Gastrocnemius medialis (tissue), 4 donors: ENCODE results near the gene MC5R. TPM values are rescaled to one million over a fixed set of nuclear protein-coding genes. Genes with fewer than 3 reads are reported as not detected.

Experiments used
- ATAC-seq, 2 donors: fragments of 150-250 bp; one replicate each; pipeline ENCODE4 v1.9.1; 2016
- DNase-seq, 2 donors: peaks; one replicate each; pipeline ENCODE4 v3.0.0-alpha.2; 2019
- H3K27ac ChIP-seq, 4 donors: fragments of 200-600 bp; sonication (generic); 1 replicate in 1 of 4; 2 replicates in 3 of 4; pipeline ENCODE4 v1.5.1; 2016 to 2018; ENCODE audit warnings: mild to moderate bottlenecking in 2 of 4, moderate library complexity in 1 of 4
- H3K27me3 ChIP-seq, 3 donors: fragments of 200-600 bp; sonication (generic) in 2 of 3; 1 replicate in 1 of 3; 2 replicates in 2 of 3; pipeline versions ENCODE4 v1.5.1 to v1.6.0; 2016 to 2019; ENCODE audit warnings: mild to moderate bottlenecking in 1 of 3, moderate library complexity in 1 of 3
- H3K36me3 ChIP-seq, 2 donors: fragments of 200-600 bp; sonication (generic) in 1 of 2; one replicate each; pipeline ENCODE4 v1.5.1; 2017 to 2018
- H3K4me1 ChIP-seq, 2 donors: fragments of 200-600 bp; sonication (generic) in 1 of 2; one replicate each; pipeline ENCODE4 v1.5.1; 2016 to 2017; ENCODE audit warnings: mild to moderate bottlenecking in 2 of 2
- H3K4me3 ChIP-seq, 4 donors: fragments of 200-600 bp; sonication (generic) in 3 of 4; 1 replicate in 1 of 4; 2 replicates in 3 of 4; pipeline ENCODE4 v1.5.1; 2016 to 2019; ENCODE audit warnings: mild to moderate bottlenecking in 2 of 4
- H3K9me3 ChIP-seq, 3 donors: fragments of 200-600 bp; sonication (generic) in 2 of 3; 1 replicate in 1 of 3; 2 replicates in 2 of 3; pipeline ENCODE4 v1.5.1; 2016 to 2019
- POLR2A ChIP-seq, 2 donors: fragments of 450-650 bp; IDR thresholded peaks; one replicate each; pipeline ENCODE4 v1.6.1; 2017; ENCODE audit warnings: antibody characterized with exemption in 2 of 2, mild to moderate bottlenecking in 2 of 2, moderate library complexity in 2 of 2
- in situ Hi-C, 4 donors: fragments of 200-750 bp; cut with MboI; loops; one replicate each; pipeline versions ENCODE4 v1.15.0 to v1.8.0; 2017; ENCODE audit warnings: low sequenced_read_pairs in 4 of 4
- intact Hi-C: fragments of 100-400 bp; cut with DNase I; formaldehyde crosslinking; loops from one replicate; pipeline ENCODE4 v1.15.1; 2023; ENCODE audit warnings: low total_unique reads
- total RNA-seq, 4 donors: library from RNA; depleted of rRNA; stranded (reverse); fragments of >200 nt; gene quantifications; one replicate each; pipeline versions ENCODE4 v1.1.0 to v1.2.3, GENCODE V29; 2016
- TF ChIP-seq, protein P1 (sequence below), 5 experiments: fragments of 450-650 bp in 3 of 5; fragments of 200-600 bp in 2 of 5; sonication (generic) in 2 of 5; IDR thresholded peaks in 4 of 5; conservative IDR thresholded peaks in 1 of 5; 1 replicate in 4 of 5; 2 replicates in 1 of 5; pipeline ENCODE4 v1.5.1; 2016 to 2019; ENCODE audit warnings: antibody characterized with exemption in 5 of 5, mild to moderate bottlenecking in 3 of 5, moderate library complexity in 3 of 5

MC5R gene
- total RNA-seq, 4 donors from 2014 or later: not detected

DNA sequence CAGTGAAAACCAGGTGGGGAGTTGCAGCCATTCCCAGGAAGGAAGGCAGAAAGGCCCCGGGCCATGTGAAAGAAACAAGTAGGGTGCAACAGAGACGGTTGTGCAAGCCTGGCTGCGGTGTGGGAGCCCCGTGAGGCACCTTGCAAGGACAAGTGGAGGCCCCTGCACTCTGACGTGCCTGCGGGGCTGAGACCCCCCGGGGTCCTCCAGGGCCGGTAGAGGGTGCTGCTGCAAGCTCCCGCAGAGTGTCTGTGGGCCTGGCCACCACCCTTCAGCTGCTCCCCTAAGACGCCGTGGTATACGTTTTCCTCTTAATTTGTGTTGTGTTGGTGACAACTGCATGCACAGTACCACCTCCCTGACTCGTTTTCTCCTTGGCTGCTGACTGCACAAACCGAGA is 27.4 kb upstream of the MC5R start:
- Histone ChIP-seq H3K4me3 (no peak overlapping the region), H3K27ac (no peak overlapping the region), H3K4me1 (no peaks in the 10 kb centered on the region), H3K27me3 (peaks cover 0 to 3% (median 0%) of the 10 kb centered on the region in 3 donors), H3K9me3 (no peaks in the 10 kb centered on the region), H3K36me3 (no peaks in the 10 kb centered on the region)
- intact Hi-C loops: no loop called here
- TF ChIP-seq POLR2A (IDR thresholded peaks at IDR 0.05): no peak
- TF ChIP-seq, protein P1, sequence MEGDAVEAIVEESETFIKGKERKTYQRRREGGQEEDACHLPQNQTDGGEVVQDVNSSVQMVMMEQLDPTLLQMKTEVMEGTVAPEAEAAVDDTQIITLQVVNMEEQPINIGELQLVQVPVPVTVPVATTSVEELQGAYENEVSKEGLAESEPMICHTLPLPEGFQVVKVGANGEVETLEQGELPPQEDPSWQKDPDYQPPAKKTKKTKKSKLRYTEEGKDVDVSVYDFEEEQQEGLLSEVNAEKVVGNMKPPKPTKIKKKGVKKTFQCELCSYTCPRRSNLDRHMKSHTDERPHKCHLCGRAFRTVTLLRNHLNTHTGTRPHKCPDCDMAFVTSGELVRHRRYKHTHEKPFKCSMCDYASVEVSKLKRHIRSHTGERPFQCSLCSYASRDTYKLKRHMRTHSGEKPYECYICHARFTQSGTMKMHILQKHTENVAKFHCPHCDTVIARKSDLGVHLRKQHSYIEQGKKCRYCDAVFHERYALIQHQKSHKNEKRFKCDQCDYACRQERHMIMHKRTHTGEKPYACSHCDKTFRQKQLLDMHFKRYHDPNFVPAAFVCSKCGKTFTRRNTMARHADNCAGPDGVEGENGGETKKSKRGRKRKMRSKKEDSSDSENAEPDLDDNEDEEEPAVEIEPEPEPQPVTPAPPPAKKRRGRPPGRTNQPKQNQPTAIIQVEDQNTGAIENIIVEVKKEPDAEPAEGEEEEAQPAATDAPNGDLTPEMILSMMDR (IDR thresholded peaks at IDR 0.05 in 4 of 5, conservative IDR thresholded peaks at IDR 0.05 in 1 of 5): no peak
- no peak for ATAC-seq
- no peak for DNase-seq
- in situ Hi-C loops: no loop called here

DNA sequence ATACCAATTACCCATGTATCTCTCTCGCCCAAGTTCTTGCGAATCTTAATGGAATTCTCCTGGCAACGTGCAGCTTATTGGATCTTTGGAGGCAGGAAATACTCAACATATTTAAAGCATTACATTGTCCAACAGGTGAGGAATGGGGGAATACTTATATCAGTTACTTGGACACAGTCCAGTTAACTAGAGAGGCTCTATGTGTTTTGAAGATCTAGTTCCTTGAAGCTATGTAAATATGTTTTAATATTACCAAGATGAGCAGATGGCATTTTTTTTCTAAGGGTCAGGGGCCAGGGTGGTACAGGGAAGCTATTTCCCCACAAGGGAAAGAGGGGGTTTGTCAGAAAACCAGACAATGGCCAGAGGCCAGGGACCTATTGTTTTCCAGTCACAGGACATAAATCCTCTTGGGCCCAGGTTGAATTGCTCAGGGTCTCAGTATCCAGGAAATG is 26.8 kb upstream of the MC5R start:
- in situ Hi-C loops: no loop called here
- DNase-seq (no peak), ATAC-seq (no peak)
- no peaks in the 10 kb centered on the region for H3K4me1 ChIP-seq
- no peaks in the 10 kb centered on the region for H3K36me3 ChIP-seq
- H3K27ac ChIP-seq: no peak overlapping the region
- H3K9me3 ChIP-seq: no peaks in the 10 kb centered on the region
- no peak for TF ChIP-seq POLR2A (IDR thresholded peaks at IDR 0.05)
- intact Hi-C loops: no loop called here
- H3K27me3 ChIP-seq: peaks cover 0 to 3% (median 0%) of the 10 kb centered on the region in 3 donors
- no peak overlapping the region for H3K4me3 ChIP-seq

DNA sequence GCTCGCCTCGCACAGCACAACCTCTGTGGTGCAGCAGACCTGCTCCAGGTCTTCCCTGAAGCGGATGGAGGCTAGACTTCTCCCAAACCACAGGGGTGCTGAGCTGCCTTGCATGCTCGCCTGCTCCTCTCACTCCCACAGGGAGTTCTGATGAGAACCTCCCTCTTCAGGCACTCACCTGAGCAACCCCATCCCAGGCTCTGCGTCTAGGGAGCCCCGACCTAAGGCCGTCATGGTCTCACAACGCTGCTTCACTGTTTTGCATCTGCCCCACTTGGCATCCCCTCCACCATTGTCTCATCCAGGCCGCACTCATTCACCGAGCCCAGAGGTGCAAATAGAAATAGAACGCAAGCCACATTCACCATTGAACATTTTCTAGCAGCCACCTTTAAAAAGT is 24.6 kb upstream of the MC5R start:
- peaks cover 0 to 3% (median 0%) of the 10 kb centered on the region in 3 donors for H3K27me3 ChIP-seq
- H3K36me3 ChIP-seq: no peaks in the 10 kb centered on the region
- TF ChIP-seq, protein P1 (IDR thresholded peaks at IDR 0.05 in 4 of 5, conservative IDR thresholded peaks at IDR 0.05 in 1 of 5): no peak
- TF ChIP-seq POLR2A (IDR thresholded peaks at IDR 0.05): no peak
- H3K4me1 ChIP-seq: no peaks in the 10 kb centered on the region
- intact Hi-C loops: no loop called here
- no peaks in the 10 kb centered on the region for H3K9me3 ChIP-seq
- no peak overlapping the region for H3K27ac ChIP-seq
- no peak overlapping the region for H3K4me3 ChIP-seq
- in situ Hi-C loops: no loop called here
- DNase-seq (no peak), ATAC-seq (no peak)

DNA sequence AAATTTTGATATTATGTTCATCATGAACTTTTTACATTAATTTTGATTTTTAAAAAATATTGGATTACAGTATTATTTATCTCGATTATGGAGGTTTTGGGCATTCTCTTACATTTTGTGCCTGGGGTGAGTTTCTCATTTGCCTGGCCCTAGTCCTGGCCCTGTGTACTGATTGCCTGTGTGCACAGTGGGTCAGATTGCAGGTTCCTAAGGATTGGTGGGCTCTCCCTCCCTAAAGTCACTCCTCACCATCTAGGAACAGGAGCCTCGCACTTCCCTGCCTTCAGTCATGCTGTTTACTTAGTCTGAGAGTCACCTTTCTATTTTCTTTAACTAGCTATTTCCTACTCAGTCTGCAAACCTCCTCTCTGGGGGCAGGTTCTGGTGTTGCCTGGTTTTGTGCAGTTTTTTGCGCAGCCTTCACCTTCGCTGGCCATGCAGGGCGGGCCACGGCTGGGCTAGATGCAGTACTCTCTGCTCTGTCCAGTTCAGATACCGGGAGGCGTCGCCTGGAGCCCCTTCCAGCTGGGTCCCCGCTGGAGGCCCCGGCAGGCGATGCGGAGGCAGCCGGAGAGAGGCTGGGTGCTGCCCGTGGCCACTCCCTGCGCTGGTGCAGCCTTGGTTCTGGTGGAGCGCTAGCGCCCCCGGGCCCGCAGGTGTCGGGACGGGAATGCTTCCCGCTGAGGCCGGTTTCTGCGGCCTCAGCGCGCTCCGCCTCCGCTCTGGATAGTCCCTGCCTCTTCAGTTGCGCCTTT is 23.3 kb upstream of the MC5R start:
- Histone ChIP-seq H3K4me3 (peak overlapping the region in 3 of 4 donors; percentile 3 to 43 (median 27)), H3K27me3 (peaks cover 0 to 3% (median 0%) of the 10 kb centered on the region in 3 donors), H3K36me3 (no peaks in the 10 kb centered on the region), H3K27ac (no peak overlapping the region), H3K4me1 (no peaks in the 10 kb centered on the region), H3K9me3 (no peaks in the 10 kb centered on the region)
- TF ChIP-seq, protein P1 (IDR thresholded peaks at IDR 0.05 in 4 of 5, conservative IDR thresholded peaks at IDR 0.05 in 1 of 5): peak in 2 of 5 experiments; percentile 37 to 53
- no peak for TF ChIP-seq POLR2A (IDR thresholded peaks at IDR 0.05)
- intact Hi-C loops (loop anchor here (10.0 kb wide), 1 partner anchor 246 kb away; no protein-coding TSS in a partner anchor), in situ Hi-C loops (loop anchor here in 3 of 4 donors (25.0 kb wide), 3 partner anchors 262 to 587 kb away; no protein-coding TSS in a partner anchor)
- ATAC-seq (peak in 1 of 2 donors; percentile 39), DNase-seq (peak in 1 of 2 donors; percentile 15)

DNA sequence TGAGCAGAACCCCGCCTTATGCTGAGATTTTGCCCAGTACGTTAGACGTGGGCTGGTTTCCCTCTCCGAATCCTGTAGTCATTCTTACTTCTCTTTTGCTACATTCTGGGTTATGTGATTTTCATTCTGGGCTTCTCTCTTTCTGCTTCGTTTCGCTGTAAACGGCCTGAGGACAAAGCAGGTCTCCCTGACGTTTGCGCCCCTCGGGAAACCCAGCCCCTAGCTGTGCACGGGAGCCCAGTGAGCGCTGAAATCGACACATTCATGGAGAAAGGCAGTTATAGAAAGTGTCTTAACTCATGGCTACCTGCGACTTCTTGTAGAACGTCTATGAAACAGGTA is 22.7 kb upstream of the MC5R start:
- Histone ChIP-seq H3K4me3 (peak overlapping the region in 3 of 4 donors; percentile 3 to 43 (median 27)), H3K4me1 (no peaks in the 10 kb centered on the region), H3K27ac (no peak overlapping the region), H3K27me3 (peaks cover 0 to 3% (median 0%) of the 10 kb centered on the region in 3 donors), H3K9me3 (no peaks in the 10 kb centered on the region), H3K36me3 (no peaks in the 10 kb centered on the region)
- in situ Hi-C loops: loop anchor here in 3 of 4 donors (25.0 kb wide), 3 partner anchors 261 to 586 kb away; no protein-coding TSS in a partner anchor
- DNase-seq: no peak
- intact Hi-C loops: loop anchor here (10.0 kb wide), 1 partner anchor 246 kb away; no protein-coding TSS in a partner anchor
- ATAC-seq: no peak
- TF ChIP-seq POLR2A (IDR thresholded peaks at IDR 0.05): no peak
- TF ChIP-seq, protein P1 (IDR thresholded peaks at IDR 0.05 in 4 of 5, conservative IDR thresholded peaks at IDR 0.05 in 1 of 5): no peak
